CD4-positive, CD25-positive, alpha-beta regulatory T cell (primary cell): ENCODE data around the gene MAP2K5. TPM values are rescaled to one million over a fixed set of nuclear protein-coding genes. Genes with fewer than 3 reads are reported as not detected.
A peak's percentile ranks its signal among the peaks of the same experiment; 100 is the strongest.
"Not testable (repeated sequence)": the region's sequence is repeated elsewhere in the genome, so short reads cannot be mapped to it uniquely, and the experiment has no call there.

Experiments
- ATAC-seq, 2 donors: fragments of 150-1000 bp; cut with Tn5 transposase; one replicate each; pipeline ENCODE4 v1.10.0; 2021; ENCODE audit warnings: low read depth in 2 of 2, moderate number of reproducible peaks in 2 of 2, moderate library complexity in 1 of 2
- DNase-seq, 3 donors: peaks; one replicate each; pipeline versions ENCODE4 v3.0.0 to v3.0.0-alpha.2; 2012 to 2022; ENCODE audit warnings: mixed read lengths in 1 of 3
- H3K27ac ChIP-seq: one replicate; pipeline ENCODE4 v1.7.0; 2013; ENCODE audit warnings: mild to moderate bottlenecking, low read length; ENCODE audit not compliant: insufficient read depth, poor library complexity, severe bottlenecking
- H3K27me3 ChIP-seq: one replicate; pipeline ENCODE4 v1.7.0; 2013; ENCODE audit warnings: low read length; ENCODE audit not compliant: control insufficient read depth, insufficient read depth
- H3K36me3 ChIP-seq: one replicate; pipeline ENCODE4 v1.7.0; 2013; ENCODE audit warnings: mild to moderate bottlenecking, low read length, moderate library complexity; ENCODE audit not compliant: control insufficient read depth, insufficient read depth
- H3K4me1 ChIP-seq: 2 replicates; pipeline ENCODE4 v1.7.0; 2013; ENCODE audit warnings: mild to moderate bottlenecking, low read length; ENCODE audit not compliant: insufficient read depth, control insufficient read depth, poor library complexity, severe bottlenecking
- H3K4me3 ChIP-seq: one replicate; pipeline ENCODE4 v1.7.0; 2013; ENCODE audit warnings: low read depth, mild to moderate bottlenecking, low read length, moderate library complexity
- H3K9me3 ChIP-seq, 2 experiments: 1 replicate in 1 of 2; 2 replicates in 1 of 2; pipeline ENCODE4 v1.7.0; 2013; ENCODE audit warnings: low read length in 2 of 2, mild to moderate bottlenecking in 1 of 2, moderate library complexity in 1 of 2; ENCODE audit not compliant: control insufficient read depth in 2 of 2
- H3K27ac Mint-ChIP-seq, 3 donors: one replicate each; pipeline ENCODE4 v1.8.0; 2020 to 2022; ENCODE audit warnings: mild to moderate bottlenecking in 3 of 3, mixed read lengths in 3 of 3, moderate library complexity in 2 of 3
- H3K27me3 Mint-ChIP-seq: one replicate; pipeline ENCODE4 v1.8.0; 2022; ENCODE audit warnings: mild to moderate bottlenecking, mixed read lengths
- H3K36me3 Mint-ChIP-seq: one replicate; pipeline ENCODE4 v1.8.0; 2020; ENCODE audit warnings: mixed read lengths
- H3K4me1 Mint-ChIP-seq, 4 donors: one replicate each; pipeline ENCODE4 v1.8.0; 2020 to 2022; ENCODE audit warnings: mixed read lengths in 4 of 4, mild to moderate bottlenecking in 1 of 4
- H3K4me3 Mint-ChIP-seq, 4 donors: one replicate each; pipeline ENCODE4 v1.8.0; 2020 to 2022; ENCODE audit warnings: mild to moderate bottlenecking in 4 of 4, mixed read lengths in 4 of 4, moderate library complexity in 3 of 4
- H3K9me3 Mint-ChIP-seq, 7 donors: one replicate each; pipeline ENCODE4 v1.8.0; 2020 to 2022; ENCODE audit warnings: mixed read lengths in 7 of 7, mild to moderate bottlenecking in 3 of 7, moderate library complexity in 2 of 7
- polyA plus RNA-seq, 4 donors: library from polyadenylated mRNA; unstranded; fragments of 300-500 nt; fragmentation: Illumina TruSeq; gene quantifications; one replicate each; pipeline ENCODE4 v1.2.3, GENCODE V29; 2021
- total RNA-seq: library from RNA; stranded (reverse); gene quantifications from one replicate; pipeline ENCODE4 v1.2.3, GENCODE V29; 2022

Gene MAP2K5
- total and polyA plus RNA-seq, 5 donors from 2014 or later = 14.5 to 30.8 (median 17.0) TPM

- no peaks in the 10 kb centered on the region for H3K9me3 ChIP-seq
- peaks cover 21% of the 10 kb centered on the region for H3K36me3 Mint-ChIP-seq
- no peaks in the 10 kb centered on the region for H3K27me3 Mint-ChIP-seq
- no peaks in the 10 kb centered on the region for H3K9me3 Mint-ChIP-seq
- no peaks in the 10 kb centered on the region for H3K27me3 ChIP-seq
- ATAC-seq = no peak
- no peak overlapping the region for H3K4me3 ChIP-seq
- H3K27ac Mint-ChIP-seq = no peak overlapping the region
- H3K36me3 ChIP-seq = peaks cover 2% of the 10 kb centered on the region
- no peak for DNase-seq
- H3K27ac ChIP-seq = no peak overlapping the region
- no peak overlapping the region for H3K4me3 Mint-ChIP-seq
- peaks cover 0 to 5% (median 3%) of the 10 kb centered on the region in 4 donors for H3K4me1 Mint-ChIP-seq
- H3K4me1 ChIP-seq = no peaks in the 10 kb centered on the region
Observed at GRCh38 chr15:67607329-67607728, 64.8 kb downstream of the MAP2K5 start.

GRCh38 chr15:67607959-67608637 is 65.6 kb downstream of the MAP2K5 start:
- no peak for DNase-seq
- peaks cover 22% of the 10 kb centered on the region for H3K36me3 Mint-ChIP-seq
- no peak overlapping the region for H3K4me3 Mint-ChIP-seq
- H3K27ac ChIP-seq = no peak overlapping the region
- H3K27me3 Mint-ChIP-seq = no peaks in the 10 kb centered on the region
- no peaks in the 10 kb centered on the region for H3K27me3 ChIP-seq
- H3K4me1 ChIP-seq = no peaks in the 10 kb centered on the region
- no peak for ATAC-seq
- H3K9me3 Mint-ChIP-seq = no peaks in the 10 kb centered on the region
- H3K36me3 ChIP-seq = no peaks in the 10 kb centered on the region
- no peak overlapping the region for H3K4me3 ChIP-seq
- no peaks in the 10 kb centered on the region for H3K9me3 ChIP-seq
- H3K4me1 Mint-ChIP-seq = peaks cover 0 to 5% (median 3%) of the 10 kb centered on the region in 4 donors
- peak overlapping the region in 1 of 3 donors; percentile 63 for H3K27ac Mint-ChIP-seq

- peaks cover 0 to 5% (median 3%) of the 10 kb centered on the region in 4 donors for H3K4me1 Mint-ChIP-seq
- H3K36me3 ChIP-seq = no peaks in the 10 kb centered on the region
- H3K4me3 Mint-ChIP-seq = no peak overlapping the region
- no peak overlapping the region for H3K27ac Mint-ChIP-seq
- ATAC-seq (no peak), DNase-seq (no peak)
- peaks cover 20% of the 10 kb centered on the region for H3K36me3 Mint-ChIP-seq
- H3K27me3 ChIP-seq = no peaks in the 10 kb centered on the region
- no peaks in the 10 kb centered on the region for H3K4me1 ChIP-seq
- no peak overlapping the region for H3K27ac ChIP-seq
- H3K9me3 Mint-ChIP-seq = no peaks in the 10 kb centered on the region
- H3K4me3 ChIP-seq = no peak overlapping the region
- H3K27me3 Mint-ChIP-seq = no peaks in the 10 kb centered on the region
- no peaks in the 10 kb centered on the region for H3K9me3 ChIP-seq
Observed at GRCh38 chr15:67608638-67608959, 66.1 kb downstream of the MAP2K5 start.

- peaks cover 19% of the 10 kb centered on the region for H3K36me3 Mint-ChIP-seq
- H3K4me3 ChIP-seq = no peak overlapping the region
- ATAC-seq (no peak), DNase-seq (peak in 1 of 3 donors; percentile 10)
- H3K4me3 Mint-ChIP-seq = no peak overlapping the region
- H3K27ac Mint-ChIP-seq = peak overlapping the region in 1 of 3 donors; percentile 3
- no peaks in the 10 kb centered on the region for H3K9me3 ChIP-seq
- H3K9me3 Mint-ChIP-seq = no peaks in the 10 kb centered on the region
- H3K27me3 ChIP-seq = no peaks in the 10 kb centered on the region
- H3K4me1 ChIP-seq = no peaks in the 10 kb centered on the region
- H3K36me3 ChIP-seq = no peaks in the 10 kb centered on the region
- H3K4me1 Mint-ChIP-seq = peaks cover 0 to 5% (median 3%) of the 10 kb centered on the region in 4 donors
- no peak overlapping the region for H3K27ac ChIP-seq
- no peaks in the 10 kb centered on the region for H3K27me3 Mint-ChIP-seq
Observed at GRCh38 chr15:67611370-67612369, 69.2 kb downstream of the MAP2K5 start.

GRCh38 chr15:67613211-67613610 is 70.7 kb downstream of the MAP2K5 start:
- H3K4me1 ChIP-seq = no peaks in the 10 kb centered on the region
- Mint-ChIP-seq H3K27ac (no peak overlapping the region), H3K4me3 (no peak overlapping the region), H3K9me3 (no peaks in the 10 kb centered on the region), H3K4me1 (peaks cover 0 to 5% (median 3%) of the 10 kb centered on the region in 4 donors), H3K27me3 (no peaks in the 10 kb centered on the region), H3K36me3 (peaks cover 18% of the 10 kb centered on the region)
- no peaks in the 10 kb centered on the region for H3K36me3 ChIP-seq
- ATAC-seq (no peak), DNase-seq (no peak)
- H3K4me3 ChIP-seq = no peak overlapping the region
- no peaks in the 10 kb centered on the region for H3K9me3 ChIP-seq
- no peak overlapping the region for H3K27ac ChIP-seq
- no peaks in the 10 kb centered on the region for H3K27me3 ChIP-seq

- H3K36me3 ChIP-seq = no peaks in the 10 kb centered on the region
- no peaks in the 10 kb centered on the region for H3K27me3 ChIP-seq
- H3K9me3 ChIP-seq = no peaks in the 10 kb centered on the region
- no peak overlapping the region for H3K4me3 ChIP-seq
- no peaks in the 10 kb centered on the region for H3K4me1 ChIP-seq
- Mint-ChIP-seq H3K4me1 (peaks cover 0 to 5% (median 3%) of the 10 kb centered on the region in 4 donors), H3K36me3 (peaks cover 21% of the 10 kb centered on the region), H3K4me3 (no peak overlapping the region), H3K27ac (no peak overlapping the region), H3K27me3 (no peaks in the 10 kb centered on the region), H3K9me3 (no peaks in the 10 kb centered on the region)
- ATAC-seq = no peak
- peak in 1 of 3 donors; percentile 7 for DNase-seq
- no peak overlapping the region for H3K27ac ChIP-seq
Observed at GRCh38 chr15:67613708-67614107, 71.2 kb downstream of the MAP2K5 start.

GRCh38 chr15:67615131-67615534 is 72.6 kb downstream of the MAP2K5 start:
- not testable (repeated sequence) for H3K4me1 Mint-ChIP-seq

More at GRCh38 chr15:67615131-67615534, 72.6 kb downstream of the MAP2K5 start:
- H3K27ac Mint-ChIP-seq, H3K9me3 ChIP-seq, H3K36me3 ChIP-seq, H3K27me3 ChIP-seq, H3K4me1 ChIP-seq, H3K27ac ChIP-seq, H3K9me3 Mint-ChIP-seq, H3K4me3 Mint-ChIP-seq, ATAC-seq, DNase-seq, H3K27me3 Mint-ChIP-seq, H3K4me3 ChIP-seq: not testable (repeated sequence)
- H3K36me3 Mint-ChIP-seq = peaks cover 25% of the 10 kb centered on the region
